Activated gamma-delta T cell (primary cell): ENCODE measurements around the gene PRKN.

Source experiments
- DNase-seq: peaks from one replicate; lab custom pipeline; 2025; lab: John Stamatoyannopoulos, UW

PRKN gene

DNA sequence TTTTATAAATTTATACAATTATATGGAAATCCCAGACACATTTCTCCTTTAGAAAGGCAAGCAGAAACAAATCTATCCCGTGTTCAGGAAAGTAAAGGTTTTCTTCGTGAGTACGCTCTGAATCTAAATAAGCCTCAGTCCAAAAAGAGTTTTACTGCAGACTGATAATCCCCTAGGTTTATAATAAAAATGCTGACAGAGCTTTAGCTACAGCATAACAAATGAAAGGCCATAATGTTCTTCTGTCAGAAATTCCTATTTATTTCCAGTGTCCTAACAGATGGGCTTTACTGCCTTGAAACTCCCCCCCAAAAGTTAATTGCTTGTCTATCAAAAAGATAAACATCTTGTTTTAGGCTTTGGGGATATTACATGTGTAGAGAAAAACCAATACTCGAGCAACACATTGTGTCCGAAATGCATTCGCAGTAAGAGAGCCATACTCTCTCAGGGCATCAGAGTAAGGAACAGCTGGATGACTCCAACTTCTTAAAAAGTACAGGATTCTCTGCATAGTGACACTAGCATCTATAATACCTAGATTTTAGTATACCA lies 109.0 kb downstream of the PRKN start:
- no peak for DNase-seq

DNA sequence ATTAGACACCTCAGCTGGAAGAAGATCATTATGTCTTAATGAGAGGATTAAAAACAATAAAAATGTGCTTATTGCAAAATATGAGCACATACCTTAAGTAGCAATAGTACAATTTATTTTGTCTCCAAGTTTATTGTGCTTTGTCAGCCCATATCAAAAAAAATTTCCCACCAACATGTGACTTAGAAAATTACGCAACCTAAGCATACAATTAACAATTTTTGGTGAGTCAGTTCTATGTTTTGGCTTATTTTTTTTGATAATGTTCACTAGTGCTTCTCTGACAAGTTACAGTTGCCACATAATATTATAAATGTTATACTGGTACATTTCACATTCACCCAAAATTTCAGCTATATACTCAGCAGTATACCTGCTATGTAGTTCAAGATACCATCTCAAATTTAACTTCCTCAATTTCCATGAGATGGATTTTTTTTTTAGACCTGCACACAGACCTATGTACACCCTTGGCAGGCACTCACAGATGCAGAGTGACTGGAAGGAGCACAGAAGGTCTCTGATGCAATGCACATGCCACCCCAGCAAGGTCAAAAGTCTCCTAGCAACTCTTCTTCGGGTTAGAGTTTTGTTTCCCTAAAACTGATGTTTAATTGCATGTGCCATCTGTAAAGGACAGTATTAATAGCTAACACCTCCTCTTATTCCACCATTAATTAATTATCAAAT lies 112.4 kb downstream of the PRKN start:
- DNase-seq, result no peak

GRCh38 chr6:162613310-162613709 lies 114.3 kb downstream of the PRKN start:
- no peak for DNase-seq

- DNase-seq, result no peak
These were observed 115.0 kb downstream of the PRKN start for GRCh38 chr6:162612613-162613012.

GRCh38 chr6:162610351-162610750 lies 117.2 kb downstream of the PRKN start:
- no peak for DNase-seq

DNA sequence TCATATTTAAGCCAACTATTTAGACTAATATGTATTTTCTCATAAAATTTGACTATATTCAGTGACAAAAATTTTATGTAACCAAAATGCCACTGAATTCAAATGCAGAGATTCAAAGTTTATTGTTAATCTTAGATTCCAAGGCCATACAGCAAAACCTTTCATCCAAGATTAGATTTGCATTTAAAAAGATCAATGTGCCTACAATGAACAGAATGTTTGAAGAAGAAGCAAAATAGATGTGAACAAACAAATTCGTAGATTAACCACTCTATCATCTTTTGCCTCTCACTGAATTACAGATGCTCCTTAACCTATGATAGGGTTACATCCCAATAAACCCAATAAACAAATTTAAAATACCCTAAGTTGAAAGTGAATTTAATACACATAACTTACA lies 121.7 kb downstream of the PRKN start:
- DNase-seq, result no peak

- DNase-seq, result no peak
These were observed 124.1 kb downstream of the PRKN start for GRCh38 chr6:162603231-162604015.

DNA sequence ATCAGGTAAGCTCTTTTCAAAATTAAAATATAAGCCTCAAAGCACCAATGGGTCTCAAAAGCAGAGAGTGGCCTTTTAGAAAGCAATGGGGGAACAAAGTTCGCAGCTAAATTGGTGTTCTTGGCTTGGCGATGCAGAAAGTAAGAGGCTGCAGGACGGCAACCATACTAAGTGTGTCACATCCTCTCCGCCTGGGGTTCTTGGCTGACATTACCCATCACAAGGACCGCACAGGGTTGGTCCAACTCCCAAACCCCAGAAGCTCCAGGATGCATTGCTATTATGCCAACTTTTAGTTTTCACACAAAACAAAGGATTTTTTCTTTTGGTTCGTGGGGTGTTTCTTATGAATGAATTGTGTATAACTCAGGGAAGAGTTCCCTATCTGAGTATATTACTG lies 124.8 kb downstream of the PRKN start:
- DNase-seq, result no peak

DNA sequence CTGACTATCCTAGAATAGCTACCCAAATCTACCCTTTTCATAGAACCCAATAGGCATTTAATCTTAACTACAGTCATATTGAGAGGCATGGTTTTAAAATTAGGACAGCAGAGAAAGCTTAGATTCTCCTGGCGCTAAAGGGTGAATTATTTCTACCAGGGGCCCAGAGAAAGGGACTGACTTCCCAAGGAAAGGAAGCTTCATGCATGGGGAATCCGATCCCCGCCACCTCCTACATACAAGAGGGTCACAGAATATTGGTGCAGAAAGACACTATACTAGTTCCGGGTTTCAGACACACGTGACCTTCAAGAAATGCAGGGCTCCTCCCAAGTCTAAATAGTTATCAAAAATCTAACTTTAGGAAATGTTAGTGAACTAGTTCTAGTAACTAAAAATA lies 130.9 kb downstream of the PRKN start:
- DNase-seq, result no peak

DNA sequence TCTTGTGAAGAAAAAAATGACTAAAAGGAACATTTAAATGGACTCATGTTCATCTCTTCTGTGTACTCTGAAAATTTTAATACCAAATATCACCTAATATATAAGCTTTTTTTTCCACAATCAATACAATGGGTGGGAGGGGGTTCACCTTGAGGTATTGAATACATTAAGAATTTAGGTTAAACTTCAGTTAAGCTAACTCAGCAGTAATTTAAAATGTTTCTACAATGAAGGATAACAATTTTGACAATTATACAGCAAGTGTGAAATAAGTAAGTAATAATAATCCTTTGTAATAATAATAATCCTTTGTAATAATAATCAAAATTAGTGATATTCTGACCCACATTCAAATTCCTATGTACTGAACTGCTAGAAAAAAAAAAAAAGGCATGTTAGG lies 136.0 kb downstream of the PRKN start:
- no peak for DNase-seq

- DNase-seq, result no peak
These were observed 145.4 kb downstream of the PRKN start for GRCh38 chr6:162581988-162582780.

- no peak for DNase-seq
These were observed 146.9 kb downstream of the PRKN start for GRCh38 chr6:162580619-162581018.

GRCh38 chr6:162576016-162576415 lies 151.6 kb downstream of the PRKN start:
- no peak for DNase-seq

DNA sequence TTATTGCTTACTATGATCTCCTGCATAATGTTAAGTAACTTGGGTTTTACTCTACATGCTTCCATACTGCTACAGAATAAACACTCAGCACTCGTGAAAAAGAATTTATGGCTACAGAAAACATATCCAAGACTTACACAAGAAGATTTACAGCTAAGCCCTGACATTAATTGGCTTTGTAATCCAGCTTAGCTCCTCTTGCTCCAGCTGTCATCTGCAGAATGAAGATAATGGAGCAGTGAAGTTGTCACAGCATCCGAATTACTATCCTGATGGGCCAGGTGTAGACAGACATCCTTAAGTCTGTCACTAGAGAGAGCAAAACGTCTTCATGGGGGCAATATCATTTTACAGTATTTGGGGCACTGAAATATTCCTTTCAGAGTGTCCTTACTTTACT lies 155.3 kb downstream of the PRKN start:
- DNase-seq, result no peak

GRCh38 chr6:162568266-162568665 lies 159.3 kb downstream of the PRKN start:
- DNase-seq, result no peak

DNA sequence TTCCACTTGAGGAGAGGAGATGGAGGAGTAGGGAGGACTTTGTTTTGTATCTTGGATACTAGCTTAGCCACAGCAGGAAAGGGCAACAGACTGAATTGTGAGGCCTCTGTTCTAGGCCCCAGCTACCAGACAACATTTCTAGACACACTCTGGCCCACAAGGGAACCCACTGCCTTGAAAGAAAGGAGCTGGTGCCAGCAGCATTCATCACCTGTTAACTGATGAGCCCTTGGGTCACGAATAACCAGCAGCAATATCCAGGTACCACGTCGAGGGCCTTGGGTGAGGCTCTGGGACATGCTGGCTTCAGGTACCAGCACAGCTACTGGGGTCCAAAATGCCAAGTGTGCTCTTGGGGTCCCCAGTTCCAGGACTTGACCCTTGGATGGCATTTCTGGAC lies 165.5 kb downstream of the PRKN start:
- no peak for DNase-seq

GRCh38 chr6:162560891-162561290 lies 166.7 kb downstream of the PRKN start:
- DNase-seq, result no peak

DNA sequence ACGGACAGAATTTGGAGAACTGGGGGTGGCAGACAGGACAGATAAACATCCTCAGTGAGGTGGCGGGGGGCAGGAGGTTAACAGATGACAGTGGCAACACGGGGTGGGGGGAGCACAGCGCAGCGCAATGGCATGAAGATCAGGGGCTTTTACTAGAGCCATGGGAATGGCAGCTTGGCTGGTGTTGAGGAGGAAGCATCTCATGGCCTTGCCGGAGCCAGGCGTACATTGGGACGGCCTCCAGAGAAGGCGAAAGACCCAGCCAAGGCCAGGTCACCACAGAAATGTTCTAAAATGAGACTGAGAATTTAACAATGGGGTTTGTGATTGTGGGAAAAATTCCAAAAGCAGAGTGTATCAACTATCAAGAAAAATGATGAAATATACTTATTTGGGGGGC lies 173.0 kb downstream of the PRKN start:
- DNase-seq, result no peak

DNA sequence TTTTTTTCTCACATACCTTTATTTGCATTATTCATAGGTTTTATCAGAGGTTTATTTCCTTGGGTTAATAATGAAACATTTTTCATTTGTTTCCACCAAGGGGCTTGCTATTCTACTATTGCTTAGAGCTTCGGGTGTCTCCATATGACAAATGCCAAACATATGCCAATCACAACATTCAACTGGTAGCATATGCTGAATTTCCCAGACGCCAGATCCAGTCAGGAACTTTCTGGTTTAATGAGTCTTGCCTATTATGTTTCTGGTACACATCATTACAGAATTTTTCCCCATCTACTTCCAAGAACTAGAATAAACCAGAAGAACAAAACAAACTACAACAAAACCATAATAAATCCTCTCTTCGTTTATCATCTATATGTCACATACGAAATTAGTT lies 180.7 kb downstream of the PRKN start:
- DNase-seq, result no peak

DNA sequence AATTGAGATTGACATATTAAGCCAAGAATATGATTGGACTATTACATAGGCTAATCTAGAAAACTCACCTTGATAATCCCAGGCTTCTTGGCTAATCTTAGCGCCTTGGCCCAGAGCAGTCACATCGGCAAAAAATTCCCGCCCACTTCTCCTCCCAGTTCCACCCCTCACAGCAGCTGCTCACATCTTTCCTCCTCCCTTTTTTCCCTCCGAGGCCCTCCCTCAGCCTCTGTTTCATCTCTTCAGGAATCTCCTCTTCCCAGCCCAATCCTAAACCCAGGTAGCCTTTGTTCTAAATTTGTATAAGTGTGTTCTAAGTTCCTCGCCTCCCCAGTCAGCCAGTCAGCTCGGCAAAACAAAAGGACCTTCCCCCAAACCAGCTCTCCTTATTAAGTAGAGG lies 184.3 kb downstream of the PRKN start:
- no peak for DNase-seq

DNA sequence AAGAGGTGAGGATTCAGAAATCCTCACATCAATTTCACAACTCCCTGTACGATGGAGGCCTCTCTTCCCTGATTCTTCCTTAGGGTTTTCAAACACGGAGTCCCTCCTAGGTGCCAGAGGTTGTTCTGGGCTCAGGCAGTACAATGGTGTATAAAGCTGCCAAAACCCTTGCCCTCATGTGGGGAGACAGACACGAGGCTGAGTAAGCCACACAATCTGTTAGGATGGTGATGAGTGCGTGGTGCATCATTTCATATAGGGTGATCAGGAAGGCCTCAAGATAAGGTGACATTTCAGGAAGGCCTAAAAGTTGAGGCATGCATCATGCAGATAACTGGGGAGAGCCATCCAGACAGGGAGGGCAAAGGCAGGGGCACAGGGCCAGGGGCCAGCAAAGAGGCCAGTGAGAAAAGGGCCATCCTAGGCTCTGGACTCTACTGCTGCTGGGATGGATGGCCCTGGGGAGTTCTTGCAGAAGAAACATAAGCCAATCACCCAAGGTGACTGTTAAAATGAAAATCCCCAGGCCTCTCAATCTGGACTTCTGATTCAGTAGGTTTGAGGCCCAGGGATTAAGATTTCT lies 186.5 kb downstream of the PRKN start:
- no peak for DNase-seq

DNA sequence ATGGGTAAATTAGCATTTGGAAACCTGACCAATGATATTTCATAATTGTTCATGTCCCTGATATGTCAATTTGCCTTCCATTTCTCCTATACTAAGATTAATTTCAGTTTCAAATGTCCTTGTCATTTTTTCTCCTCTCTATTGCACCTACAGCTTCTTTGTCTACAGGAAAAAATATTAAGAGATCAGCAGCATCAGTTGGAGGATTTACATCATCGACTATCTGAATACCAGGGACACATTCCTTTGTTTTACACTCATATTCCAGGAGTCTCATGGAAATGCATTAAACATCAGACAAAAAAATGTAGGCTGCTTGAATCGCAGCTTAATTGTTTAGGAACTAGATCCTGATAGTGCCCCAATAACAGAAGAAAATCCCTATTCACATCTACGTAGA lies 188.2 kb downstream of the PRKN start:
- no peak for DNase-seq
